K562 (cell line): ENCODE data around the gene SH3TC1. TPM values are rescaled to one million over a fixed set of nuclear protein-coding genes. Genes with fewer than 3 reads are reported as not detected.

Experiments used
- CREB3 ChIP-seq: fragments of 450-650 bp; conservative IDR thresholded peaks from 2 replicates; pipeline ENCODE4 v1.6.1; 2016; ENCODE audit warnings: missing genetic modification characterization, low read depth, mild to moderate bottlenecking, missing compliant biosample characterization, moderate library complexity
- CREB5 ChIP-seq: fragments of 250-450 bp; sonication (Bioruptor Pico); IDR thresholded peaks from 2 replicates; pipeline ENCODE4 v1.5.0; 2020; ENCODE audit warnings: mild to moderate bottlenecking
- GATAD2B ChIP-seq: fragments of 450-650 bp; IDR thresholded peaks from 2 replicates; pipeline ENCODE4 v1.6.1; 2017; ENCODE audit warnings: mild to moderate bottlenecking, borderline replicate concordance
- HDAC8 ChIP-seq: fragments of 450-650 bp; IDR thresholded peaks from 2 replicates; pipeline ENCODE4 v1.6.1; 2016; ENCODE audit warnings: mild to moderate bottlenecking, missing genetic modification characterization, moderate library complexity, missing compliant biosample characterization
- HOMEZ ChIP-seq: fragments of 250-450 bp; sonication (Bioruptor Pico); IDR thresholded peaks from 2 replicates; pipeline ENCODE4 v1.4.0; 2020; ENCODE audit warnings: mild to moderate bottlenecking, moderate library complexity
- MAFK ChIP-seq: IDR thresholded peaks from 2 replicates; pipeline ENCODE4 v1.6.1; 2011; ENCODE audit warnings: low read length, improper control_type of control experiment
- MTA2 ChIP-seq: fragments of 450-650 bp; IDR thresholded peaks from 2 replicates; pipeline ENCODE4 v1.6.1; 2016; ENCODE audit warnings: low read depth
- NR3C1 ChIP-seq: sonication (generic); formaldehyde crosslinking; IDR thresholded peaks from 2 replicates; pipeline ENCODE4 v1.8.1; 2022; ENCODE audit warnings: missing genetic modification reagents
- SFPQ ChIP-seq: fragments of 200-400 bp; formaldehyde crosslinking; IDR thresholded peaks from 2 replicates; pipeline ENCODE4 v1.6.1; 2017; ENCODE audit warnings: mild to moderate bottlenecking, low read depth, low read length, moderate library complexity
- ZBTB40 ChIP-seq, 2 experiments: fragments of 450-650 bp in 1 of 2; sonication (generic) in 1 of 2; formaldehyde crosslinking in 1 of 2; IDR thresholded peaks; 2 replicates each; pipeline versions ENCODE4 v1.7.1 to v1.9.0; 2016 to 2022; ENCODE audit warnings: inconsistent platforms in 1 of 2, mild to moderate bottlenecking in 1 of 2, missing genetic modification reagents in 1 of 2
- polyA plus RNA-seq, 8 experiments: library from polyadenylated mRNA; depleted of rRNA in 4 of 8; stranded (reverse) in 5 of 8; unstranded in 3 of 8; fragments of >200 nt; fragmentation: Nextera tagmentation in 2 of 8; fragmentation: Illumina TruSeq in 1 of 8; extraction: Ambion mirVana in 2 of 8; extraction: Trizol in 1 of 8; gene quantifications; 2 replicates each; pipeline versions ENCODE4 v1.2.1 to v1.2.3, GENCODE V29; 2011 to 2014; ENCODE audit warnings: inconsistent platforms in 1 of 8, missing spikeins in 1 of 8
- total RNA-seq, 7 experiments: library from RNA; depleted of rRNA in 6 of 7; stranded (reverse); fragments of >200 nt in 6 of 7; fragmentation: Illumina TruSeq in 2 of 7; extraction: Trizol in 2 of 7; gene quantifications; 2 replicates each; pipeline versions ENCODE4 v1.2.1 to v1.2.3, GENCODE V29; 2011 to 2021; ENCODE audit warnings: low replicate concordance in 1 of 7

SH3TC1 gene
- total and polyA plus RNA-seq, 9 of the 15 experiments (the other 6 are each of a cell fraction or from before 2014, with no cell fraction given): 0.04 to 2.1 (median 0.48) TPM; not detected in 1

GRCh38 chr4:8222609-8223388 is 23.7 kb downstream of the SH3TC1 start (continued):
- TF ChIP-seq SFPQ (no peak), CREB3 (no peak), MTA2 (no peak), HOMEZ (CRISPR knock-in tag) (no peak), ZBTB40 (IDR thresholded peaks at IDR 0.05) (peak; percentile 62; the same call in 1 of the 2 replicates), ZBTB40 (CRISPR knock-in tag; IDR thresholded peaks at IDR 0.05) (no peak), MAFK (peak; percentile 97), GATAD2B (no peak), HDAC8 (tag) (no peak), NR3C1 (no peak), CREB5 (no peak)
